Sigmoid colon (tissue), 3 donors: ENCODE measurements around the gene HPCAL1.

Experiments
- CTCF ChIP-seq, 4 experiments: fragments of 450-650 bp in 3 of 4; fragments of 200-600 bp in 1 of 4; IDR thresholded peaks; one replicate each; pipeline ENCODE4 v1.5.1; 2016 to 2019; ENCODE audit warnings: antibody characterized with exemption in 4 of 4, mild to moderate bottlenecking in 3 of 4, moderate library complexity in 2 of 4
- POLR2A ChIP-seq, 2 donors: fragments of 450-650 bp; IDR thresholded peaks; one replicate each; pipeline ENCODE4 v1.6.1; 2016; ENCODE audit warnings: antibody characterized with exemption in 2 of 2, mild to moderate bottlenecking in 2 of 2, moderate library complexity in 2 of 2

GRCh38 chr2:10337449-10338269 lies 35.0 kb downstream of the HPCAL1 start:
- TF ChIP-seq POLR2A (IDR thresholded peaks at IDR 0.05), result no peak
- no peak for TF ChIP-seq CTCF (IDR thresholded peaks at IDR 0.05)
